K562 (cell line): ENCODE measurements around the gene RAE1. TPM values are rescaled to one million over a fixed set of nuclear protein-coding genes. Genes with fewer than 3 reads are reported as not detected.

Experiments
- ARID1B ChIP-seq: fragments of 450-650 bp; IDR thresholded peaks from 2 replicates; pipeline ENCODE4 v1.6.1; 2016; ENCODE audit warnings: antibody characterized with exemption, mild to moderate bottlenecking, inconsistent platforms
- CBFA2T2 ChIP-seq: fragments of 450-650 bp; conservative IDR thresholded peaks from 2 replicates; pipeline ENCODE4 v1.6.1; 2017; ENCODE audit warnings: mild to moderate bottlenecking
- CBFA2T3 ChIP-seq: fragments of 450-650 bp; IDR thresholded peaks from 2 replicates; pipeline ENCODE4 v1.6.1; 2017
- CREM ChIP-seq: IDR thresholded peaks from 2 replicates; pipeline ENCODE4 v1.6.1; 2014; ENCODE audit warnings: antibody characterized with exemption, low read depth
- HSF4 ChIP-seq: fragments of 250-450 bp; sonication (Bioruptor Pico); IDR thresholded peaks from 2 replicates; pipeline ENCODE4 v2.1.2; 2022; ENCODE audit warnings: mild to moderate bottlenecking, moderate library complexity, borderline replicate concordance
- L3MBTL2 ChIP-seq: fragments of 450-650 bp; IDR thresholded peaks from 2 replicates; pipeline ENCODE4 v1.6.1; 2016; ENCODE audit warnings: mild to moderate bottlenecking, moderate library complexity
- MEIS2 ChIP-seq: fragments of 450-650 bp; IDR thresholded peaks from 2 replicates; pipeline ENCODE4 v1.6.1; 2014; ENCODE audit warnings: mild to moderate bottlenecking; ENCODE audit not compliant: partially characterized antibody
- PHF8 ChIP-seq: fragments of 200-600 bp; sonication (generic); IDR thresholded peaks from 2 replicates; pipeline ENCODE4 v1.6.1; 2012; ENCODE audit warnings: mixed run types, mild to moderate bottlenecking, inconsistent platforms, low read length, moderate library complexity, borderline replicate concordance
- POLR2G ChIP-seq: fragments of 200-400 bp; formaldehyde crosslinking; IDR thresholded peaks from 2 replicates; pipeline ENCODE4 v1.6.1; 2017; ENCODE audit warnings: low read depth, mild to moderate bottlenecking, antibody characterized with exemption, low read length, moderate library complexity
- RAD51 ChIP-seq: fragments of 450-650 bp; IDR thresholded peaks from 2 replicates; pipeline ENCODE4 v1.7.1; 2016; ENCODE audit warnings: low read depth, mild to moderate bottlenecking, borderline replicate concordance
- YY1 ChIP-seq, 3 experiments: IDR thresholded peaks; 2 replicates each; pipeline ENCODE4 v1.6.1; 2011; ENCODE audit warnings: low read length in 2 of 3, mild to moderate bottlenecking in 2 of 3, moderate library complexity in 2 of 3, borderline replicate concordance in 1 of 3, control low read depth in 1 of 3, low read depth in 1 of 3; ENCODE audit not compliant: insufficient read depth in 3 of 3, insufficient replicate concordance in 2 of 3, control insufficient read depth in 1 of 3, insufficient read length in 1 of 3; ENCODE audit errors: extremely low read depth in 1 of 3
- ZBTB7A ChIP-seq: IDR thresholded peaks from 2 replicates; pipeline ENCODE4 v1.6.1; 2011; ENCODE audit warnings: low read depth, mild to moderate bottlenecking, low read length, moderate library complexity, borderline replicate concordance; ENCODE audit not compliant: control insufficient read depth
- polyA plus RNA-seq, 8 experiments: library from polyadenylated mRNA; depleted of rRNA in 4 of 8; stranded (reverse) in 5 of 8; unstranded in 3 of 8; fragments of >200 nt; fragmentation: Nextera tagmentation in 2 of 8; fragmentation: Illumina TruSeq in 1 of 8; extraction: Ambion mirVana in 2 of 8; extraction: Trizol in 1 of 8; gene quantifications; 2 replicates each; pipeline versions ENCODE4 v1.2.1 to v1.2.3, GENCODE V29; 2011 to 2014; ENCODE audit warnings: inconsistent platforms in 1 of 8, missing spikeins in 1 of 8
- total RNA-seq, 7 experiments: library from RNA; depleted of rRNA in 6 of 7; stranded (reverse); fragments of >200 nt in 6 of 7; fragmentation: Illumina TruSeq in 2 of 7; extraction: Trizol in 2 of 7; gene quantifications; 2 replicates each; pipeline versions ENCODE4 v1.2.1 to v1.2.3, GENCODE V29; 2011 to 2021; ENCODE audit warnings: low replicate concordance in 1 of 7
- TF ChIP-seq, protein P1 (sequence below): sonication (generic); formaldehyde crosslinking; IDR thresholded peaks from 2 replicates; pipeline ENCODE4 v1.9.0; 2022; ENCODE audit warnings: mild to moderate bottlenecking, missing genetic modification reagents
- TF ChIP-seq, protein P2 (sequence below), 2 experiments: IDR thresholded peaks; 2 replicates each; pipeline ENCODE4 v1.6.1; 2011; ENCODE audit warnings: borderline replicate concordance in 1 of 2, control low read depth in 1 of 2, low read depth in 1 of 2, low read length in 1 of 2, mild to moderate bottlenecking in 1 of 2, mixed read lengths in 1 of 2, moderate library complexity in 1 of 2; ENCODE audit not compliant: insufficient read depth in 1 of 2, insufficient read length in 1 of 2, poor library complexity in 1 of 2, severe bottlenecking in 1 of 2; ENCODE audit errors: extremely low read depth in 1 of 2
- TF ChIP-seq, protein P3 (sequence below): fragments of 450-650 bp; IDR thresholded peaks from 2 replicates; pipeline ENCODE4 v1.6.1; 2016
- TF ChIP-seq, protein P4 (sequence below): sonication (generic); formaldehyde crosslinking; IDR thresholded peaks from 2 replicates; pipeline ENCODE4 v1.9.0; 2022; ENCODE audit warnings: mild to moderate bottlenecking, missing genetic modification reagents
- TF ChIP-seq, protein P5 (sequence below), 2 experiments: fragments of 450-650 bp; conservative IDR thresholded peaks; 2 replicates each; pipeline ENCODE4 v1.6.1; 2017; ENCODE audit warnings: mild to moderate bottlenecking in 2 of 2, moderate library complexity in 2 of 2

RAE1 gene
- total and polyA plus RNA-seq, 9 of the 15 experiments (the other 6 are each of a cell fraction or from before 2014, with no cell fraction given), result 33.7 to 248 (median 77.7) TPM

DNA sequence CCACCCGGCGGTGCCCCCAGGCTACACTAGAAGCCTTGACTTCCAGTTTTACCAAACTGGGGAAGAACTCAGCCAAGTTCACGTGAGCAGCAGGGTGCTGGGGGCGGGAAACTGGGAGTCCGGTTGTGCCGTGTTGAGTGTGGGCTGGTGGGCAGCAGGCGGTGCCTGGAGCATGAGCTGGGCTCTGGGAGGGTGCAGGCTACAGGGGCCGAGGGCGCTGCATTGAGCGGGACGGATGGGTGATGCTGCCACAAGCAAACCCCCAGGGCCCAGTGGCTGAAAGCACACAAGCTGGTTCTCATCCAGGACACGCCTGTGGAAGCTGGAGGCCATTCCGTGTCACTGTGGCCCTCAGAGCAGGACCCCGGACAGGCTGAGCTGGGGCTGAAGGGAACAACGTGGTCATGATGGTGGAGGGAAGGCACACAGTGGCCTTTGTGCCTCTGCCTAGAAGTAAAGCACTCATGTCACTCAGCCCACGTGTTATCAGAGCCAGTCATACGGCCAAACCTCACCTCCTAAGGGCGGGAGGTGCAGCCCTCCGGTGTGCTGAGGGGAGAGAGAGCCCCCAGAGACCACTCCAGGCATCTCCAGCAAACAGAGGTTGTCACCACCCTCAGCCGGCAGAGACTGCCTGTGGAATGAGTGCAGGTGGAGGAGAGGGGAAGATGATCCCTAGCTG is 69.7 kb downstream of the RAE1 start (continued):
- TF ChIP-seq POLR2G, result no peak
- TF ChIP-seq ZBTB7A, result peak; percentile 75; the same call in 1 of the 2 replicates
- TF ChIP-seq, protein P1, sequence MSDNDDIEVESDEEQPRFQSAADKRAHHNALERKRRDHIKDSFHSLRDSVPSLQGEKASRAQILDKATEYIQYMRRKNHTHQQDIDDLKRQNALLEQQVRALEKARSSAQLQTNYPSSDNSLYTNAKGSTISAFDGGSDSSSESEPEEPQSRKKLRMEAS (CRISPR knock-in tag), result peak; percentile 81
- TF ChIP-seq, protein P2, sequence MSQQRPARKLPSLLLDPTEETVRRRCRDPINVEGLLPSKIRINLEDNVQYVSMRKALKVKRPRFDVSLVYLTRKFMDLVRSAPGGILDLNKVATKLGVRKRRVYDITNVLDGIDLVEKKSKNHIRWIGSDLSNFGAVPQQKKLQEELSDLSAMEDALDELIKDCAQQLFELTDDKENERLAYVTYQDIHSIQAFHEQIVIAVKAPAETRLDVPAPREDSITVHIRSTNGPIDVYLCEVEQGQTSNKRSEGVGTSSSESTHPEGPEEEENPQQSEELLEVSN (IDR thresholded peaks at IDR 0.05; ENCODE audit: borderline replicate concordance in 1 of 2, extremely low read depth in 1 of 2, insufficient read depth in 1 of 2, insufficient read length in 1 of 2, low read depth in 1 of 2, low read length in 1 of 2, poor library complexity in 1 of 2, severe bottlenecking in 1 of 2), result peak; percentile 45 to 59
- TF ChIP-seq, protein P3, sequence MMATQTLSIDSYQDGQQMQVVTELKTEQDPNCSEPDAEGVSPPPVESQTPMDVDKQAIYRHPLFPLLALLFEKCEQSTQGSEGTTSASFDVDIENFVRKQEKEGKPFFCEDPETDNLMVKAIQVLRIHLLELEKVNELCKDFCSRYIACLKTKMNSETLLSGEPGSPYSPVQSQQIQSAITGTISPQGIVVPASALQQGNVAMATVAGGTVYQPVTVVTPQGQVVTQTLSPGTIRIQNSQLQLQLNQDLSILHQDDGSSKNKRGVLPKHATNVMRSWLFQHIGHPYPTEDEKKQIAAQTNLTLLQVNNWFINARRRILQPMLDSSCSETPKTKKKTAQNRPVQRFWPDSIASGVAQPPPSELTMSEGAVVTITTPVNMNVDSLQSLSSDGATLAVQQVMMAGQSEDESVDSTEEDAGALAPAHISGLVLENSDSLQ, result peak; percentile 77
- 0 out of 2 replicates have a peak, but pooled peaks have one; percentile 5 for TF ChIP-seq CBFA2T2
- TF ChIP-seq RAD51, result 0 out of 2 replicates have a peak, but pooled peaks have one; percentile 27
- TF ChIP-seq, protein P4, sequence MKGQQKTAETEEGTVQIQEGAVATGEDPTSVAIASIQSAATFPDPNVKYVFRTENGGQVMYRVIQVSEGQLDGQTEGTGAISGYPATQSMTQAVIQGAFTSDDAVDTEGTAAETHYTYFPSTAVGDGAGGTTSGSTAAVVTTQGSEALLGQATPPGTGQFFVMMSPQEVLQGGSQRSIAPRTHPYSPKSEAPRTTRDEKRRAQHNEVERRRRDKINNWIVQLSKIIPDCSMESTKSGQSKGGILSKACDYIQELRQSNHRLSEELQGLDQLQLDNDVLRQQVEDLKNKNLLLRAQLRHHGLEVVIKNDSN (CRISPR knock-in tag), result peak; percentile 30; the same call in 1 of the 2 replicates
- peak; percentile 27 for TF ChIP-seq MEIS2
- TF ChIP-seq HSF4 (CRISPR knock-in tag), result no peak
- peak; percentile 63; the same call in 1 of the 2 replicates for TF ChIP-seq L3MBTL2
- TF ChIP-seq CREM, result peak; percentile 41
- TF ChIP-seq ARID1B, result peak; percentile 40; the same call in 1 of the 2 replicates
- TF ChIP-seq CBFA2T3, result peak; percentile 40
- TF ChIP-seq PHF8, result peak; percentile 12; the same call in 1 of the 2 replicates
- TF ChIP-seq, protein P5, sequence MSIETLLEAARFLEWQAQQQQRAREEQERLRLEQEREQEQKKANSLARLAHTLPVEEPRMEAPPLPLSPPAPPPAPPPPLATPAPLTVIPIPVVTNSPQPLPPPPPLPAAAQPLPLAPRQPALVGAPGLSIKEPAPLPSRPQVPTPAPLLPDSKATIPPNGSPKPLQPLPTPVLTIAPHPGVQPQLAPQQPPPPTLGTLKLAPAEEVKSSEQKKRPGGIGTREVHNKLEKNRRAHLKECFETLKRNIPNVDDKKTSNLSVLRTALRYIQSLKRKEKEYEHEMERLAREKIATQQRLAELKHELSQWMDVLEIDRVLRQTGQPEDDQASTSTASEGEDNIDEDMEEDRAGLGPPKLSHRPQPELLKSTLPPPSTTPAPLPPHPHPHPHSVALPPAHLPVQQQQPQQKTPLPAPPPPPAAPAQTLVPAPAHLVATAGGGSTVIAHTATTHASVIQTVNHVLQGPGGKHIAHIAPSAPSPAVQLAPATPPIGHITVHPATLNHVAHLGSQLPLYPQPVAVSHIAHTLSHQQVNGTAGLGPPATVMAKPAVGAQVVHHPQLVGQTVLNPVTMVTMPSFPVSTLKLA (conservative IDR thresholded peaks at IDR 0.05), result peak in 1 of 2 experiments; percentile 41; a peak in 2 of 4 replicates
- TF ChIP-seq YY1 (IDR thresholded peaks at IDR 0.05; ENCODE audit: borderline replicate concordance in 1 of 3, control insufficient read depth in 1 of 3, extremely low read depth in 1 of 3, insufficient read depth in 3 of 3, insufficient read length in 1 of 3, insufficient replicate concordance in 2 of 3, low read depth in 1 of 3, low read length in 2 of 3), result peak in 1 of 3 experiments; percentile 29
